Stimulated activated CD4-positive, alpha-beta T cell treated with anti-CD3 and anti-CD28 coated beads, Interleukin-4, amount 100 ng/mL, for 24 hours (primary cell): ENCODE data around the gene OR14J1.
"Not testable (repeated sequence)": the region's sequence is repeated elsewhere in the genome, so short reads cannot be mapped to it uniquely, and the experiment has no call there.

Source experiments
- DNase-seq: peaks from one replicate; pipeline ENCODE4 v3.0.0-alpha.2; 2020

The OR14J1 gene, protein sequence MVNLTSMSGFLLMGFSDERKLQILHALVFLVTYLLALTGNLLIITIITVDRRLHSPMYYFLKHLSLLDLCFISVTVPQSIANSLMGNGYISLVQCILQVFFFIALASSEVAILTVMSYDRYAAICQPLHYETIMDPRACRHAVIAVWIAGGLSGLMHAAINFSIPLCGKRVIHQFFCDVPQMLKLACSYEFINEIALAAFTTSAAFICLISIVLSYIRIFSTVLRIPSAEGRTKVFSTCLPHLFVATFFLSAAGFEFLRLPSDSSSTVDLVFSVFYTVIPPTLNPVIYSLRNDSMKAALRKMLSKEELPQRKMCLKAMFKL

GRCh38 chr6:29301316-29301715 lies at the start of gene OR14J1:
OR14J1 (plus strand) TSS chr6:29301701; CDS start chr6:29306690, 4,989 bp downstream.
- DNase-seq = no peak

DNA sequence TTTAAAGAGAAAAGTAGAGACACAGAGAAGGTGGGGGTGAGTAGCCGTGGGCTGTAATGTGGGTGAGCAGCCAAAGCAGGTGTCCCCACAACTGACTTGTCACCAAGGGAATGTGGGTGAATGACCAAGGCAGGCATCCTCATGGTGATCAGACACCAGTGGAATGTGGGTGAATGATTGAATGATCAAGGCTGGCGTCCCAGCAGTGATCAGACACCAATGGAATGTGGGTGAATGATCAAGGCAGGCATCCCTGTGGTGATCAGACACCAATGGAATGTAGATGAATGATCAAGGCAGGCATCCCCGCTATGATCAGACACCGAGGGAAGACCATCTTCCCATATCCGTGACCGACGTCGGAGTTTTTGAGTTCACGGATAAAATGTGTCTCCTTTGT lies 49.8 kb upstream of the OR14J1 start:
- no peak for DNase-seq

DNA sequence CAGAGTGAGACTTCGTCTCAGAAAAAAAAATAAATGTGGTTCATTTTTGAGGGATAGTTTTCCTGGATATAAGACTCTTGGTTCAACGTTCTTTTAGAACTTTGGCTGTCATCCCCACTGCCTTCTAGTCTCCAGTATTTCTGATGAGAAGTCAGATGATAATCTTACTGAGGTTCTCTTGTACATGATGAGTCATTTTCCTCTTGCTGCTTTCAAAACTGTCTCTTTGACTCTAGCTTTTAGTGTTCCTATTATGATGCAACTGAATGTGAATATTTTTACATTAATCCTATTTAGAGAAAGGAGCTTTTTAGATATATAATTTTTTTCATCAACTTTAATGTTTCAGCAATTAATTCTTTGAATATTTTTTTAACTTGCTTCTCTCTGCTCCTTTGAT lies 46.0 kb upstream of the OR14J1 start:
- DNase-seq = no peak

- DNase-seq = no peak
Measured at GRCh38 chr6:29259721-29260120, 41.8 kb upstream of the OR14J1 start.

GRCh38 chr6:29263001-29263400 lies 38.5 kb upstream of the OR14J1 start:
- no peak for DNase-seq

GRCh38 chr6:29294499-29294914 lies 7.0 kb upstream of the OR14J1 start:
- DNase-seq = no peak

GRCh38 chr6:29295181-29295585 lies 6.3 kb upstream of the OR14J1 start:
- no peak for DNase-seq

- DNase-seq = no peak
Measured at GRCh38 chr6:29295623-29296022, 5.9 kb upstream of the OR14J1 start.

DNA sequence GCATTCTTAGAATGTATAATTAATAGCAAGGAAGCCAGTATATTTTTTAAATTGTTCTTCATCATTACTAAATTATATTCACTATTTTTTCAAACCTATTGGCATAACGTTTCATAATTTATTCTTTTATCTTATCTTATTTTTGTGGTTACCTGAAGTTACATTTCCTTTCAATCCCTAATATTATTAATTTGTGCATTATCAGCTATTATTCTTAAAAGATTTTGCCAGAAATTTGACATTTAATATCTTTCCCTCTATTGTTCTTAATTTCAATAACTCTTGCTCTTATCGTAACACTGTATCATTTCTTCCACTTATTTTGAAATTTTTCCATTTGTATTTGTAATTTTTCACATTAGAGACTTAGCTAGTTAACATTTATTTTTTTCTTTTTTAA lies 18.4 kb downstream of the OR14J1 start:
- no peak for DNase-seq

- not testable (repeated sequence) for DNase-seq
Measured at GRCh38 chr6:29323332-29323731, 21.8 kb downstream of the OR14J1 start.

DNA sequence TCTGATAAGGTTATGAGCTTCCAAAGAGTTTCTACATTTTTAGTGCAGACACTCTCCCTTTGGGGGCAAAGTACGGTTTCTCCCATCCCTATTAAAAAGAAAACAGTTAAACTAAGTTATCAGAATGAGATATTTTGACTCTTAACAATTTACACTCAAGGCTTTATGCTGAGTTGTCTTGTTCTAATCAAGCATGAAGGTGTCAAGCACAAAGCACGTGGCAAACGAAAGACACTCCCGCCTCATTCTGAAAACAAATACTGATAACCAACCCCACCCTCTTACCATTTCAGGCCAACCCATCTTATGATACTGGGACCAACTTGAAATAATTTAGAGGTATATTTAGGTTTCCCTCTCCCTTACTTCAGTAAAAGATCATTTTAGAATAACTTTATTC lies 24.3 kb downstream of the OR14J1 start:
- DNase-seq = no peak

DNA sequence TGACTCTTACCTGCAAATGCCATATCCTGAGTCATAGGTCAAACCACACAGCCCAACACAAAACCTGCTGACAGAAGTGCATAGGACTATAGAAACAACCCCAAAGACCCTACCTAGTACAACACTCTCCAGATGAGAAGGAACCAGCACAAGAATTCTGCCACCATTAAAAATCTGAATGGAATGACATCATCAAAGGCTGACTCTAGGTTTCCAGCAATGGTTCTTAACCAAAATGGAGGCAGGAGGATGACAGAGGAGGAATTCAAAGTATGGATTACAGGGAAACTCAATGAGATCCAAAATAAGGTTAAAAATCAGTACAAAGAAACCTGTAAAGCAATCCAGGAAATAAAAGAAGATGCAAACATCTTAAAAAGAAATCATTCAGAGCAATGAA lies 31.2 kb downstream of the OR14J1 start:
- no peak for DNase-seq

- no peak for DNase-seq
Measured at GRCh38 chr6:29336269-29336668, 34.8 kb downstream of the OR14J1 start.

DNA sequence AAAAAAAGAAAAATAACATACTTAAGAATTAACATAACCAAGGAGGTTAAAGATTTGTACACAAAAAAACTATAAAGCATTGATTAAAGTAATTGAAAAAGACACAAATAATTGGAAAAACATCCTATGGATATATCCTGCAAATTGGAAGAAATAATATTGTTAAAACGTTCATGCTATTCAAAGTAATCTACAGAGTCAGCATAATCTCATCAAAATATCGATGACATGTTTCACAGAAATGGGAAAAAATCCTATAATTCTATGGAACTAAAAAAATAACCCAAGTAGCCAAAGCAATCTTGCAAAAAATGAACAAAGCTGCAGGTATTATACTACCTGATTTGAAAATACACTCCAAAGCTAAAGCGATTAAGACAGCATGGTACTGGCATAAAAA lies 43.9 kb downstream of the OR14J1 start:
- no peak for DNase-seq

- DNase-seq = not testable (repeated sequence)
Measured at GRCh38 chr6:29349348-29349747, 47.8 kb downstream of the OR14J1 start.

DNA sequence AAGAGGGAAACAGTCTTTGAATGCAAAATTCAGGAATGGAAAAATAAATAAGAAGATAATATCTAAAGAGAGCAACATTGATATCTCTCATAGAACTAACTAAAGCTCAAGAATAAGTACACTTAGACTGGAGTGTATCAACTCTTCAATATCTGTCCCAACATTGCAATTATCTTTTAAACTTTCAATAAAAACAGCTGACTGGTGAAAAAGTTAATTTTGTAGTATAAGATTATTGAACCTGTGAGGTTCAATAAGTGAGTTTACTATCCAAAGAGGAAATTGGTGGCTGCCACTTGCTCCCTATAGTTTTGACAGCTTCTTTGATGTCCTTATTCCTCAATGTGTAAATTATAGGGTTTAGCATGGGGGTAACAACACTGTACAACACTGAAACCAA lies 53.5 kb downstream of the OR14J1 start:
- DNase-seq = no peak

- DNase-seq = no peak
Measured at GRCh38 chr6:29355603-29356002, 54.1 kb downstream of the OR14J1 start.
